ENCODE results near the gene SLC24A2.

SLC24A2 gene

GRCh38 chr9:19807182-19807892 lies 18.5 kb upstream of the SLC24A2 start:
- no peak overlapping the region for H3K27ac ChIP-seq
- TF ChIP-seq, protein P1, sequence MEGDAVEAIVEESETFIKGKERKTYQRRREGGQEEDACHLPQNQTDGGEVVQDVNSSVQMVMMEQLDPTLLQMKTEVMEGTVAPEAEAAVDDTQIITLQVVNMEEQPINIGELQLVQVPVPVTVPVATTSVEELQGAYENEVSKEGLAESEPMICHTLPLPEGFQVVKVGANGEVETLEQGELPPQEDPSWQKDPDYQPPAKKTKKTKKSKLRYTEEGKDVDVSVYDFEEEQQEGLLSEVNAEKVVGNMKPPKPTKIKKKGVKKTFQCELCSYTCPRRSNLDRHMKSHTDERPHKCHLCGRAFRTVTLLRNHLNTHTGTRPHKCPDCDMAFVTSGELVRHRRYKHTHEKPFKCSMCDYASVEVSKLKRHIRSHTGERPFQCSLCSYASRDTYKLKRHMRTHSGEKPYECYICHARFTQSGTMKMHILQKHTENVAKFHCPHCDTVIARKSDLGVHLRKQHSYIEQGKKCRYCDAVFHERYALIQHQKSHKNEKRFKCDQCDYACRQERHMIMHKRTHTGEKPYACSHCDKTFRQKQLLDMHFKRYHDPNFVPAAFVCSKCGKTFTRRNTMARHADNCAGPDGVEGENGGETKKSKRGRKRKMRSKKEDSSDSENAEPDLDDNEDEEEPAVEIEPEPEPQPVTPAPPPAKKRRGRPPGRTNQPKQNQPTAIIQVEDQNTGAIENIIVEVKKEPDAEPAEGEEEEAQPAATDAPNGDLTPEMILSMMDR (conservative IDR thresholded peaks at IDR 0.05): no peak
- no peak for TF ChIP-seq ZFX (IDR thresholded peaks at IDR 0.05)

GRCh38 chr9:19804431-19804830 lies 15.6 kb upstream of the SLC24A2 start:
- H3K27ac ChIP-seq: no peak overlapping the region
- no peak for TF ChIP-seq ZFX (IDR thresholded peaks at IDR 0.05)
- TF ChIP-seq, protein P1 (conservative IDR thresholded peaks at IDR 0.05): no peak

DNA sequence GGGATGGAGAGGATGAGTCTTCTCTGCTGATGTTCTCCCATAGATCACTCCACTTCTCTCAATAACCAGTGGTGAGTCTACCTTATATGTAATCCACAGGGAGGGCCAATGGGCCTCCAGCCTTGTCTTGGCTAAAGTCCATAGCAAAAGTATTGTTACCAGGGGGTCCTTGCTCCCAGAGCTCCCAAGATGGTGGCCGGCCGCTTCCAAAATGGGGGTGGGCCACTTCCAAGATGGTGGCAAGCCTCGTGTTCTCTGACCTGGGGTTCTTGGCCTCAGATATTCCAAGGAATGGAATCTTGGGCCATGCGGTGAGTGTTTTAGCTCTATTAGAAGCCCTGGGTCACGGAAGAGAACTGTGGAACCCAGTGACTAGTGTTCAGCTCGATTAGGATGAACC lies 12.0 kb upstream of the SLC24A2 start:
- TF ChIP-seq ZFX (IDR thresholded peaks at IDR 0.05): no peak
- TF ChIP-seq, protein P1 (conservative IDR thresholded peaks at IDR 0.05): no peak
- no peak overlapping the region for H3K27ac ChIP-seq

DNA sequence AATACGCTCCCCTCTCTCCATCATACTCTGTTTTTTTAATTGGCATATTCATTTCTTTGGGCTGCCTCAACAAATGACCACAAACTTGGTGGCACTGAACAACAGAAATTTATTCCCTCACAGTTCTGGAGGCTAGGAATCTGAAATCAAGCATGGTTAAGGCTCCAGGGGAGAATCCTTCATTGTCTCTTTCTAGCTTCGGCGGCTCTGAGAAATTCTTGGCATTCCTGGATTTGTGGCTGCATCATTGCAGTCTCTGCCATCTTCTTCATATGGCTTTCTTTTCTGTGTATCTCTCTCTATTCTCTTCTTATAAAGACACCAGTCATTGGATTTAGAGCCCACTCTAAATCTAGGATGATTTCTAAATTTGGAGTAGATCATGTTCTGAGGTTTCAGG lies 10.9 kb upstream of the SLC24A2 start:
- TF ChIP-seq, protein P1 (conservative IDR thresholded peaks at IDR 0.05): no peak
- no peak for TF ChIP-seq ZFX (IDR thresholded peaks at IDR 0.05)
- H3K27ac ChIP-seq: no peak overlapping the region

GRCh38 chr9:19788152-19788551 lies 685 bp downstream of the SLC24A2 start:
- TF ChIP-seq ZFX (IDR thresholded peaks at IDR 0.05): no peak
- TF ChIP-seq, protein P1 (conservative IDR thresholded peaks at IDR 0.05): no peak

GRCh38 chr9:19787672-19788071 lies 1.2 kb downstream of the SLC24A2 start:
- H3K27ac ChIP-seq: no peak overlapping the region
- TF ChIP-seq ZFX (IDR thresholded peaks at IDR 0.05): no peak
- TF ChIP-seq, protein P1 (conservative IDR thresholded peaks at IDR 0.05): no peak

More at GRCh38 chr9:19788152-19788551, 685 bp downstream of the SLC24A2 start:
- H3K27ac ChIP-seq: no peak overlapping the region

GRCh38 chr9:19785230-19785629 lies 3.6 kb downstream of the SLC24A2 start:
- TF ChIP-seq, protein P1 (conservative IDR thresholded peaks at IDR 0.05): no peak
- TF ChIP-seq ZFX (IDR thresholded peaks at IDR 0.05): no peak
- H3K27ac ChIP-seq: no peak overlapping the region
